Heart left ventricle (tissue), 13 donors: ENCODE measurements around the gene AKAP6.

Source experiments
- CTCF ChIP-seq, 12 donors: fragments of 200-600 bp; sonication (generic) in 4 of 12; IDR thresholded peaks; one replicate each; pipeline versions ENCODE4 v1.5.0 to v1.8.0; 2018 to 2022; ENCODE audit warnings: antibody characterized with exemption in 12 of 12, mild to moderate bottlenecking in 5 of 12
- POLR2A ChIP-seq, 2 donors: fragments of 450-650 bp; IDR thresholded peaks; one replicate each; pipeline ENCODE4 v1.6.1; 2017; ENCODE audit warnings: antibody characterized with exemption in 2 of 2, mild to moderate bottlenecking in 2 of 2, moderate library complexity in 2 of 2
- donor health status: ischemic (EF 13 %, LVEDD 7.1; RV severe dilation, severe dysfunction).
- donor health status: DM: no; HTN: yes; CAD: no.
- donor health status: DM: no; HTN: no; CAD: no.
- donor health status: ischemic (EF 25% LVEDD 6.9; RV normal size, moderate dysfunction).
- donor health status: ischemic (EF 25% LVEDD 5.7; RV mildly dilated, moderate dysfunction).
- donor health status: ischemic (EF 35%, LVEDD 5.7; RV mildly dilated, moderate dysfunction).
- donor health status: nonischemic (EF 11% LVEDD 7.7; RV severe dilation, severe dysfunction).
- donor health status: DM: yes; HTN: yes; CAD: no.
- donor health status: PGD.
- donor health status: ischemic (EF 29% LVEDD 5.4; RV normal size, mild dysfunction).
- donor health status: nonischemic (EF 23%, LVEDD 6.1; RV moderate dilation, normal function).

GRCh38 chr14:32364941-32365340, 35.8 kb downstream of the AKAP6 start:
- TF ChIP-seq CTCF (IDR thresholded peaks at IDR 0.05) (no peak), POLR2A (IDR thresholded peaks at IDR 0.05) (no peak)
